Stimulated activated naive CD4-positive, alpha-beta T cell treated with Interleukin-2 at 50 U/mL for 16 hours (primary cell): ENCODE measurements around the gene OSCP1.

ENCODE experiments used
- DNase-seq: peaks from one replicate; lab custom pipeline; 2025; lab: John Stamatoyannopoulos, UW

The OSCP1 gene

GRCh38 chr1:36475341-36475740 lies 25.1 kb upstream of the OSCP1 start:
- DNase-seq = no peak

- DNase-seq = no peak
These were observed 22.4 kb upstream of the OSCP1 start for GRCh38 chr1:36472656-36473055.

- DNase-seq = no peak
These were observed 21.8 kb upstream of the OSCP1 start for GRCh38 chr1:36471830-36472641.

GRCh38 chr1:36469163-36469562 lies 18.9 kb upstream of the OSCP1 start:
- no peak for DNase-seq

GRCh38 chr1:36467700-36468455 lies 17.6 kb upstream of the OSCP1 start:
- no peak for DNase-seq

GRCh38 chr1:36467027-36467410 lies 16.8 kb upstream of the OSCP1 start:
- no peak for DNase-seq

- no peak for DNase-seq
These were observed 16.2 kb upstream of the OSCP1 start for GRCh38 chr1:36466370-36467026.

GRCh38 chr1:36465731-36466369 lies 15.6 kb upstream of the OSCP1 start:
- no peak for DNase-seq

GRCh38 chr1:36464605-36465393 lies 14.5 kb upstream of the OSCP1 start:
- DNase-seq = no peak

- DNase-seq = peak; percentile 95
These were observed 13.8 kb upstream of the OSCP1 start, which contains the start of gene MRPS15 for GRCh38 chr1:36463803-36464604. Gene MRPS15 (minus strand): TSS chr1:36464384. CDS start chr1:36464275, 109 bp downstream.

- no peak for DNase-seq
These were observed 13.2 kb upstream of the OSCP1 start for GRCh38 chr1:36463463-36463802.

- DNase-seq = peak; percentile 49
These were observed 8.7 kb upstream of the OSCP1 start for GRCh38 chr1:36458910-36459309.

- DNase-seq = no peak
These were observed 7.4 kb upstream of the OSCP1 start for GRCh38 chr1:36457691-36458090.

- no peak for DNase-seq
These were observed 6.2 kb upstream of the OSCP1 start for GRCh38 chr1:36456391-36456928.

GRCh38 chr1:36455386-36455785 lies 5.1 kb upstream of the OSCP1 start:
- DNase-seq = no peak

GRCh38 chr1:36453600-36454388 lies 3.5 kb upstream of the OSCP1 start:
- DNase-seq = no peak

- no peak for DNase-seq
These were observed 2.8 kb upstream of the OSCP1 start for GRCh38 chr1:36453051-36453450.

GRCh38 chr1:36450919-36451305 lies 661 bp upstream of the OSCP1 start:
- no peak for DNase-seq

GRCh38 chr1:36448530-36449056 lies 1.7 kb downstream of the OSCP1 start:
- no peak for DNase-seq
